GM18861 (cell line): Measurements from ENCODE around the gene GABRB3.

ENCODE experiments used
- ATAC-seq: cut with Tn5 transposase; IDR thresholded peaks from one replicate; pipeline ENCODE4 v1.9.1; 2021; ENCODE audit not compliant: unreplicated experiment

Gene GABRB3

GRCh38 chr15:26562336-26562735, 210.5 kb downstream of the GABRB3 start:
- no peak for ATAC-seq

- ATAC-seq: no peak
Observed at GRCh38 chr15:26561896-26562295, 211.0 kb downstream of the GABRB3 start.

- no peak for ATAC-seq
Observed at GRCh38 chr15:26561130-26561529, 211.7 kb downstream of the GABRB3 start.

- ATAC-seq: no peak
Observed at GRCh38 chr15:26555898-26556297, 217.0 kb downstream of the GABRB3 start.

- no peak for ATAC-seq
Observed at GRCh38 chr15:26551473-26551872, 221.4 kb downstream of the GABRB3 start.

- ATAC-seq: no peak
Observed at GRCh38 chr15:26550880-26551279, 222.0 kb downstream of the GABRB3 start.

GRCh38 chr15:26537663-26538062, 235.2 kb downstream of the GABRB3 start:
- ATAC-seq: no peak

GRCh38 chr15:26531489-26531888, 241.4 kb downstream of the GABRB3 start:
- ATAC-seq: no peak

GRCh38 chr15:26525096-26525495, 247.8 kb downstream of the GABRB3 start:
- no peak for ATAC-seq

- ATAC-seq: no peak
Observed at GRCh38 chr15:26521691-26522198, 251.1 kb downstream of the GABRB3 start.

- ATAC-seq: no peak
Observed at GRCh38 chr15:26521130-26521529, 251.7 kb downstream of the GABRB3 start.

GRCh38 chr15:26518885-26519284, 254.0 kb downstream of the GABRB3 start:
- ATAC-seq: no peak

- ATAC-seq: no peak
Observed at GRCh38 chr15:26516102-26516980, 256.5 kb downstream of the GABRB3 start.

- ATAC-seq: no peak
Observed at GRCh38 chr15:26504009-26504408, 268.9 kb downstream of the GABRB3 start.
